ENCODE measurements around the gene TNRC18. TPM values are rescaled to one million over a fixed set of nuclear protein-coding genes. Genes with fewer than 3 reads are reported as not detected.

TNRC18 gene
- total and polyA plus RNA-seq, 2 donors (not counting 3 experiments of a cell fraction or from before 2014, with no cell fraction given), result 14.8 to 64.6 TPM

DNA sequence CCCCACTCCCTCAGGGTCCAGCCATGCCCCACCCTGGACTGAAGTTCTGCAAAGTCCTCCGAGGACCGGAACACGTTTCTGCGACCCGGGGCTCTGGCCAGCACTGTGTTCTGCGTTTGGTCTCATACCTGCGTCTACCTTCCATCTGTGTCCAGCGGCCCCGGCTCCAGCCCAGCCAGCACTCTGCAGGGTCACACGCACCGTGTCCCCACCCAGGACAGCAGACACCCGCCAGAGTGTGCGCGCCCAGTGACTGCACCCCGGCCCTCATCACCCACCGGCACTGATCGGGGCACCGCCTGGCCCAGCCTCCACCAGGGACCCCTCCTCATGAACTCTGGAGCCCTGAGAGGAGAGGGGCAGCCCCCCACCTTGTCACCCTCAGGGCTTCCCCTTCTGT lies 120.6 kb downstream of the TNRC18 start:
- H3K27ac ChIP-seq (ENCODE audit: insufficient read depth, low read depth, low read length), result no peak overlapping the region
- no peaks in the 10 kb centered on the region for H4K20me1 ChIP-seq (replicated peaks; ENCODE audit: control insufficient read depth, extremely low read depth, insufficient read depth, low read length)
- dilution Hi-C loops (cut with MboI; ENCODE audit: extremely low pct_ligation_motif_present, low sequenced_read_pairs) (no loop called here), intact Hi-C loops (cut with micrococcal nuclease) (no loop called here)
- H3K9me1 ChIP-seq (replicated peaks; ENCODE audit: control insufficient read depth, extremely low read depth, insufficient read depth, low read length), result no peaks in the 10 kb centered on the region
- ChIA-PET CTCF (no interaction called here), POLR2A (no interaction called here)
- no peaks in the 10 kb centered on the region for H3K27me3 ChIP-seq (ENCODE audit: control insufficient read depth in 2 of 2, insufficient read depth in 2 of 2, low read length in 2 of 2)
- peaks cover 0 to 7% of the 10 kb centered on the region in 2 experiments for H3K36me3 ChIP-seq (ENCODE audit: control insufficient read depth in 2 of 2, extremely low read depth in 1 of 2, insufficient read depth in 2 of 2, low read length in 2 of 2)
- H3K4me2 ChIP-seq (ENCODE audit: insufficient read depth, low read length), result no peak overlapping the region
- TF ChIP-seq, protein P1, sequence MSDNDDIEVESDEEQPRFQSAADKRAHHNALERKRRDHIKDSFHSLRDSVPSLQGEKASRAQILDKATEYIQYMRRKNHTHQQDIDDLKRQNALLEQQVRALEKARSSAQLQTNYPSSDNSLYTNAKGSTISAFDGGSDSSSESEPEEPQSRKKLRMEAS (IDR thresholded peaks at IDR 0.05; ENCODE audit: insufficient read depth, insufficient read length), result no peak
- TF ChIP-seq, protein P2, sequence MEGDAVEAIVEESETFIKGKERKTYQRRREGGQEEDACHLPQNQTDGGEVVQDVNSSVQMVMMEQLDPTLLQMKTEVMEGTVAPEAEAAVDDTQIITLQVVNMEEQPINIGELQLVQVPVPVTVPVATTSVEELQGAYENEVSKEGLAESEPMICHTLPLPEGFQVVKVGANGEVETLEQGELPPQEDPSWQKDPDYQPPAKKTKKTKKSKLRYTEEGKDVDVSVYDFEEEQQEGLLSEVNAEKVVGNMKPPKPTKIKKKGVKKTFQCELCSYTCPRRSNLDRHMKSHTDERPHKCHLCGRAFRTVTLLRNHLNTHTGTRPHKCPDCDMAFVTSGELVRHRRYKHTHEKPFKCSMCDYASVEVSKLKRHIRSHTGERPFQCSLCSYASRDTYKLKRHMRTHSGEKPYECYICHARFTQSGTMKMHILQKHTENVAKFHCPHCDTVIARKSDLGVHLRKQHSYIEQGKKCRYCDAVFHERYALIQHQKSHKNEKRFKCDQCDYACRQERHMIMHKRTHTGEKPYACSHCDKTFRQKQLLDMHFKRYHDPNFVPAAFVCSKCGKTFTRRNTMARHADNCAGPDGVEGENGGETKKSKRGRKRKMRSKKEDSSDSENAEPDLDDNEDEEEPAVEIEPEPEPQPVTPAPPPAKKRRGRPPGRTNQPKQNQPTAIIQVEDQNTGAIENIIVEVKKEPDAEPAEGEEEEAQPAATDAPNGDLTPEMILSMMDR (IDR thresholded peaks at IDR 0.05; ENCODE audit: extremely low read depth in 1 of 2, insufficient read depth in 1 of 2, low read depth in 1 of 2, low read length in 2 of 2), result no peak
- TF ChIP-seq GATA2 (IDR thresholded peaks at IDR 0.05; ENCODE audit: insufficient read depth, insufficient read length, low read depth, low read length), result no peak
- FAIRE-seq (no peak), DNase-seq (ENCODE audit: low read depth, low spot score) (no peak)
- no peaks in the 10 kb centered on the region for H3K9me3 ChIP-seq (replicated peaks; ENCODE audit: control insufficient read depth, insufficient read depth, low read length)
- BruUV-seq (replicated peaks), result no TSS peak
- H3K4me3 ChIP-seq (replicated peaks in 1 of 3; ENCODE audit: insufficient read depth in 1 of 3, low read depth in 1 of 3, low read length in 3 of 3), result no peak overlapping the region
- no peaks in the 10 kb centered on the region for H3K4me1 ChIP-seq (ENCODE audit: control insufficient read depth, extremely low read depth, insufficient read depth, low read length)
- H2AFZ ChIP-seq (ENCODE audit: low read depth, low read length), result no peak overlapping the region
- H3K79me2 ChIP-seq (ENCODE audit: control insufficient read depth, insufficient read depth, low read length), result no peaks in the 10 kb centered on the region
- no peak overlapping the region for H3K9ac ChIP-seq (replicated peaks; ENCODE audit: extremely low read depth, insufficient read depth, low read length)

DNA sequence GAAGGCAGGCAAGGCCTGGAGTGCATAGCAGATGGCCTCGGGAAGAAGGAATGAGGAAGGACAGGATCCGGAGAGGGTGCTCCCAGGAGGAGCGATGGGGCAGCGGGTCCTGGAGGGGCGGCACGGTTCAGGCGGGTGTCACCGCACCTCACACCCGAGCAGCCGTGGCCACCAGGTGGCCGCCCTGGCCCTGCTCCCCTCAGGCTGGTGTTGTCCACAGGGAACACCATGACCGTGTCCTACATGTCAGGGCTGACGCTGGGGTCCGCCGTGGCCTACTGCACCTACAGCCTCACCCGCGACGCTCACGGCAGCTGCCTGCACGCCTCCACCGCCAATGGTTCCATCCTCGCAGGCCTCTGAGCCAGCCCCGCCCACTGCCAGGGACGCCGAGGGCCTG lies 121.1 kb downstream of the TNRC18 start:
- dilution Hi-C loops (cut with MboI; ENCODE audit: extremely low pct_ligation_motif_present, low sequenced_read_pairs), result no loop called here
- CTCF ChIA-PET, result no interaction called here
- intact Hi-C loops (cut with micrococcal nuclease), result no loop called here

More for the DNA sequence above, 121.1 kb downstream of the TNRC18 start:
- FAIRE-seq, result no peak
- H3K9me3 ChIP-seq (replicated peaks; ENCODE audit: control insufficient read depth, insufficient read depth, low read length), result no peaks in the 10 kb centered on the region
- no peaks in the 10 kb centered on the region for H3K4me1 ChIP-seq (ENCODE audit: control insufficient read depth, extremely low read depth, insufficient read depth, low read length)
- no peak overlapping the region for H3K4me2 ChIP-seq (ENCODE audit: insufficient read depth, low read length)
- no peaks in the 10 kb centered on the region for H3K9me1 ChIP-seq (replicated peaks; ENCODE audit: control insufficient read depth, extremely low read depth, insufficient read depth, low read length)
- peaks cover 0 to 3% of the 10 kb centered on the region in 2 experiments for H3K36me3 ChIP-seq (ENCODE audit: control insufficient read depth in 2 of 2, extremely low read depth in 1 of 2, insufficient read depth in 2 of 2, low read length in 2 of 2)
- BruUV-seq (replicated peaks), result no TSS peak
- DNase-seq (ENCODE audit: low read depth, low spot score), result no peak
- no peaks in the 10 kb centered on the region for H3K27me3 ChIP-seq (ENCODE audit: control insufficient read depth in 2 of 2, insufficient read depth in 2 of 2, low read length in 2 of 2)
- no peak overlapping the region for H2AFZ ChIP-seq (ENCODE audit: low read depth, low read length)
- POLR2A ChIA-PET, result no interaction called here
- H3K27ac ChIP-seq (ENCODE audit: insufficient read depth, low read depth, low read length), result no peak overlapping the region
- H3K79me2 ChIP-seq (ENCODE audit: control insufficient read depth, insufficient read depth, low read length), result no peaks in the 10 kb centered on the region
- TF ChIP-seq, protein P2 (IDR thresholded peaks at IDR 0.05; ENCODE audit: extremely low read depth in 1 of 2, insufficient read depth in 1 of 2, low read depth in 1 of 2, low read length in 2 of 2), result no peak
- TF ChIP-seq FOS (IDR thresholded peaks at IDR 0.05; ENCODE audit: borderline replicate concordance, insufficient read depth, low read length) (no peak), GATA2 (IDR thresholded peaks at IDR 0.05; ENCODE audit: insufficient read depth, insufficient read length, low read depth, low read length) (no peak), POLR2AphosphoS5 (IDR thresholded peaks at IDR 0.05; ENCODE audit: insufficient read depth, low read depth, low read length) (no peak), JUN (IDR thresholded peaks at IDR 0.05; ENCODE audit: borderline replicate concordance, insufficient read depth, insufficient read length, low read depth) (no peak), POLR2A (IDR thresholded peaks at IDR 0.05; ENCODE audit: low read depth, low read length) (no peak), MYC (IDR thresholded peaks at IDR 0.05; ENCODE audit: low read depth, low read length) (no peak), EZH2 (IDR thresholded peaks at IDR 0.05; ENCODE audit: borderline replicate concordance, low read depth, low read length, severe bottlenecking) (no peak)
- TF ChIP-seq, protein P1 (IDR thresholded peaks at IDR 0.05; ENCODE audit: insufficient read depth, insufficient read length), result no peak
- H4K20me1 ChIP-seq (replicated peaks; ENCODE audit: control insufficient read depth, extremely low read depth, insufficient read depth, low read length), result no peaks in the 10 kb centered on the region
- no peak overlapping the region for H3K9ac ChIP-seq (replicated peaks; ENCODE audit: extremely low read depth, insufficient read depth, low read length)
- H3K4me3 ChIP-seq (replicated peaks in 1 of 3; ENCODE audit: insufficient read depth in 1 of 3, low read depth in 1 of 3, low read length in 3 of 3), result no peak overlapping the region
